ENCODE data around the gene TBC1D5.

The TBC1D5 gene

DNA sequence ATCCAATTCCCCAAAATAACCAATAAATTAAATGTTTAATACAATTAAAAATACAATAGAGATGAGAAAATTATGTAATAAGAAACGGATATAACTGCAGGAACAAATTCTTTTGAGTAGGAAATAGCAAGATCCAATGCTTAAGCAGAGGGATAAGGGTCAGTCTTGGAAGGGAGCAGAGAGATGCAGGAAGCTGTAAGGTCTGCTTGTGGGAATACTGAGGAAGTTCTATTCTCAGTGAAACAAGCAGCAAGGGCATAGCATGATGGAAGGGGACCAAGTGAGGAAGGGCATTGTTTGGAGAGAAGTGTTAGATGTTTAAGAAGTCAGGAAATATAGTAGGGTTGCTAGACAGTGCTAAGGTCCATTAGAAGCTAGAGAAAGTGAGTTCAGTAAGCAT is 409.0 kb downstream of the TBC1D5 start:
- no peak for DNase-seq

DNA sequence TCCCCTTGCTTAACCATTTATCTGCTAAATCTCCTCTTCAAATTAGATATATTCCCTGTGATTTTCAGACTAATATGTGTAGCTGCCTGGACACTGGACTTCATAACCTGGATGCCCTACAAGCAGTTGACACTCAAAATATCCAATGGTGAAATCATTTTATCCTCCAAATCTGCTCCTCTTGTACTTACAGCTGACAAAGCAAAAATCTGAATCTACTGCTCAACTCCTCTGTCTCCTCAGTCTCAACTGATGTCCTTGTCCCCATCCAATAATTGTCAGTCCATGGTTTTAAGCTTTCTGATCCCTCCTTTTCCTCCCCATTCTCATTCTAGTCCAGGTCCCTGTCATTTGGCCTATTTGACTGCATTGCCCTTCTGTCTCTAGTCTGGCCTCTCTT is 411.8 kb downstream of the TBC1D5 start:
- no peak for DNase-seq

DNA sequence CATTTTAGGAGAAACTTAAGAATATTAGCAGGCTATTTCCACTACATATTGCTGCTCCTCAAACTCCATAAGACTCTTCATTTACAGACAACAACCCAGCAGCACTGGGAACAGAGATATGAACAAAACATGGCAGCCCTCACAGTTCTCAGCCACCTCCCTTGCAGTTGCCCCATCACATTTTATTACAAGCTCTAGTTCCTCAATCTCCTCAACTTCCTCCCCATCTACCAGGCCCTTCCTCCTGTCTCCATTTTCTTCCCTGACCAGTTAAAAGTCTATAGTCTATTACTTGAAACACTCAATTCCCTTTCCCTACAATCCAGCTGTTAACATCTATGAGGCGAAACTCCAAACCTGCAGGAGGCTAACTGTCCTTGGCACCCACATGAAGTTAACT is 412.5 kb downstream of the TBC1D5 start:
- DNase-seq: no peak

- DNase-seq: peak; percentile 10
Measured at GRCh38 chr3:17322106-17322793, 420.2 kb downstream of the TBC1D5 start.

DNA sequence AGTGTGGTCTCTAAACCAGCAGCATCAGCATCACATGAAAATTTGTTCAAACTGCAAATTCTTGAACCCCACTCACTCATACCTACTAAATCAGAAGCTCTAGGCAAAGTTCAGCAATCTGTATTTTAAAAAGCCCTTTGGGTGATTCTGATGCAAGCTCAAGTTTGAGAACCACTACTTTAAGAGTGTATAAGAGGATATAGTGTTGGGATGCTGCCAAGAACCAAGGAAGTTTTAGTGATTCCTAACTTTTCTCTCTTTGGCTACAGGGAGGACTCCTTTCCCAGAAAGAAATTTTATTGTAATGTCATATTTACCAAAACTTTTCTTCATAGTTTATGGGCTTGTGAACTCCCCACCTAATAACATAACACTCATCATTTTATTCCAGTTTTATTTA is 422.2 kb downstream of the TBC1D5 start:
- no peak for DNase-seq

- no peak for DNase-seq
Measured at GRCh38 chr3:17315897-17316296, 426.5 kb downstream of the TBC1D5 start.

DNA sequence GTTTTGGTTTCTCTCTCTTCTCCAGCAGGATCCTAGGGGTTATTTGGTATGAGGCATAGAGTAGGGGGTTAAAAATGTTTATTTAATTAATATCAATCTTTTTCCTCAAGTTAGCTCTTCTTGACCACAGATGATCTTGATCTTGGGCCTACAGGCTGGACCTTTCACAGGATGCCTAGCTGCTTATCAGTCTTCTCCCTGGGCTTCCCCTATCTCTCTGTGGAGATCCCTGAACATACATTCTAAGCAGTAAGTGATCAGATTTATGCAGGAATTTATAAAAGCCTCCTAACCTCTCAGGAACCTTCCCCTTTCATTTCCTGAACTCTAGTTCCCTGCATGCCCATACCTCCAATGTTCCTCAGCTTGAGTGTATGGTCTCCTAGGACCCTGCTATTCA is 428.3 kb downstream of the TBC1D5 start:
- no peak for DNase-seq

GRCh38 chr3:17313746-17314145 is 428.7 kb downstream of the TBC1D5 start:
- DNase-seq: no peak

GRCh38 chr3:17310983-17311382 is 431.4 kb downstream of the TBC1D5 start:
- no peak for DNase-seq

GRCh38 chr3:17307887-17308286 is 434.5 kb downstream of the TBC1D5 start:
- DNase-seq: no peak

DNA sequence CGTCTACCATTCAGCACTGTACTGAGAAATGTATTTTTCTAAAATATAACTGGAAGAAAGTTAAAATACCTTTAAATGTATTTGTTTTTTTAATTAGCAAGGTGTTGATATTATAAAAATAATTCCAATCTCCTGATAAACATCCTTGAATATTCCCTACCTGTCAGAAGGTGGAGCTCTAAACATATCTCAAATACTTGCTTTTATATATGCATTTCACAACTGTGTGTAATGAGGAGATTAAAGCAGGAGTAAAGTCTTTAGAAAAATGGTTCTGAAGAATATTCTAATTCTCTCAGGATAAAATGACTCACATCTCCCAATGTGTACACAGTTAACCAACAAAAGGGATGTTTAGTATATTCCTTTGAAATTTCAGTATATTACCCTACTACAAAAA is 434.9 kb downstream of the TBC1D5 start:
- DNase-seq: no peak

- DNase-seq: no peak
Measured at GRCh38 chr3:17304969-17305368, 437.5 kb downstream of the TBC1D5 start.

DNA sequence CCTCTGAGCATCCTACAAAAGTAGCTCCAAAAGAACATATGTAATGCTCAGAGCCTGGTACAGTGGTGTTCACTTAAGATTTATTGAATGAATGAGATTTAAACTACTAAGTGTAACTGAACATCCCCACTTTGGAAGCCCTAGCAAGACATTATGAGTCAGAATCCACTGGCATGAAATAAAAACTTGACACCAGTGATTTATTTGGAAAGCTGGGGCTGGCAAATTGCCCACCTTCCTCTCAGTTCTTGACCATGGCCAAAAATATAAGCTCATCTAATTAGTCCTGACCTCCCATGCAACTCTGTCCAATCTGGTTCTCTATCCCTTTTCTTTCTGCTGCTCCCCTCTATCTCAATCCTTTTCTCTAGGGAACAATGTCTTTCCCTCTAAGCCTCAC is 439.7 kb downstream of the TBC1D5 start:
- DNase-seq: no peak

DNA sequence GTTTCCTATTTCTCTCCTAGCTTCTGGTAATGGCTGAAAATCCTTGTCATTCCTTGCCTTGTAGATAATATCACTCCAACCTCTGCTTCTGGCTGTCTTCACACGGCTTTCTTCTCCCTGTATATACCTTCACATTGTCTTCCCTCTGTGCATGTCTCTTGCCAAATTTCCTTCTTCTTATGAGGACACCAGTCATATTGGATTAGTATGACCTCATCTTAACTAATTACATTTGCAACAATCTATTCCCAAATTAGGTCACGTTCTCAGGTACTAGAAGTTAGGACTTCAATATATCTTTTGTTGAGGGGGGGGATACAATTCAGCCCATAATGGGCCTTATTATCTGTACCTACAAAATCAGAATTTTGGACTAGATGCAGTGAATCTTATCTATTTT is 440.3 kb downstream of the TBC1D5 start:
- DNase-seq: no peak

DNA sequence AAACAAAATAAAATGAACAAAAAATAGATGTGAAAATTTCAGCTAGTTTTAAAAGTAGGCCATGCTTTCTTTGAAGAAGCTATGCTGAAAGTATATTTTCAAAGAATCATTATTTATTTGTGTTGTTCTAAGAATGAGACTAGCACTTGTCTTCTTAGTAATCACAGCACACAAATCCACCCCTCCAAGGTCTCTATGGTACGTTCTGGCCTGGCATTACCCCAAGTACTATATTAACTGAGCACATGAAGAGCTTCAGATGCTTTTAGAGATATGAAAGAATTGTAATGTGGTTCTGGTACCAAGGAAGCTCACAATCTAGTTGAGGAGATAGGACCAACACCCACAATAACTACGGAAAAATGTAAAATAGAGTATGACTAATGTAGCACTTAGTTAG is 441.2 kb downstream of the TBC1D5 start:
- no peak for DNase-seq

DNA sequence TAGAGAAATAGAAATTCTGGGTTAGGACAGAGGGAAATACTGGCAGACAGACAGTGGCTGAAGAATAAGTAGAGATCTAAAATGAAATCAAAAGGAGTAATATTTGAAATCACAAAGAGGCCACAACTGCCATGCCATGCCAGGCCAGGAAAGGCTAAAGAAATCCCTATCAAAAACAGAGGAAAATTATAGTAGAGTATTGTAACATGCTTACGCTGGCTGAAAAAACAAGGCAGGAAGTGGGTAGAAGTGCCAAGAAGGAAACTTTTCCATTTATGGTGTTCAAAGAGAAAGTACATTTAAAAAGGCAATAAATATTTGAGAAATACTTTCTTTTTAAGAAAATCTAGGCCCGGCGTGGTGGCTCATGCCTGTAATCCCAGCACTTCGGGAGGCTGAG is 442.0 kb downstream of the TBC1D5 start:
- peak; percentile 18 for DNase-seq

- no peak for DNase-seq
Measured at GRCh38 chr3:17298038-17298437, 444.4 kb downstream of the TBC1D5 start.

- DNase-seq: no peak
Measured at GRCh38 chr3:17292556-17292955, 449.9 kb downstream of the TBC1D5 start.

- DNase-seq: no peak
Measured at GRCh38 chr3:17290894-17291293, 451.5 kb downstream of the TBC1D5 start.

DNA sequence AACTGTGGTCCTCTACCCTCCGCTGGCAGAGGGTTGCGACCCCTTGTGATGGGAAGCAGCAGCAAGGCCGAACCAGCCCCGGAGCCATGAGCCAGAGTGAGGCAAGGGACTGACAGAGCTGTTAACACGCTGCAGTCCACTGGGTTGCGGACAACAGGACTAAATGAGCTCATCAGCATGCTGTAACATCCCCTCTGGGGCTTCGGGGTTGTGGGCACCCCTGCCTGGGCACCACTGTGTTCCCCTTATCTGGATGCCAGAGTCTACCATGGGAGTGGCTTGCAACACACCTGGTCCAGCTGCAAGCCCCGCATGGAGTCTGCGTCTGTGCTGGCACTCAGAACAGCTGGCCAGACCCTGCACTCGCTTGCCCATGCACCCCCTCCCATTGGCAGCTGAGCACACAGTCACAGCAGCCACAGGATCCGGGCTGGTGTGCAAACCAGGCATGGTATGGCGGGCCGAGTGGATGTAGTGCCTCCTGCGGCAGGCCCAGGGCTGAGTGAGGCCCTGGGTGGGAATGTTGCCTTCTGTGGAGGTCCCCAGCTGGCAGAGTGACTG is 453.5 kb downstream of the TBC1D5 start:
- no peak for DNase-seq

DNA sequence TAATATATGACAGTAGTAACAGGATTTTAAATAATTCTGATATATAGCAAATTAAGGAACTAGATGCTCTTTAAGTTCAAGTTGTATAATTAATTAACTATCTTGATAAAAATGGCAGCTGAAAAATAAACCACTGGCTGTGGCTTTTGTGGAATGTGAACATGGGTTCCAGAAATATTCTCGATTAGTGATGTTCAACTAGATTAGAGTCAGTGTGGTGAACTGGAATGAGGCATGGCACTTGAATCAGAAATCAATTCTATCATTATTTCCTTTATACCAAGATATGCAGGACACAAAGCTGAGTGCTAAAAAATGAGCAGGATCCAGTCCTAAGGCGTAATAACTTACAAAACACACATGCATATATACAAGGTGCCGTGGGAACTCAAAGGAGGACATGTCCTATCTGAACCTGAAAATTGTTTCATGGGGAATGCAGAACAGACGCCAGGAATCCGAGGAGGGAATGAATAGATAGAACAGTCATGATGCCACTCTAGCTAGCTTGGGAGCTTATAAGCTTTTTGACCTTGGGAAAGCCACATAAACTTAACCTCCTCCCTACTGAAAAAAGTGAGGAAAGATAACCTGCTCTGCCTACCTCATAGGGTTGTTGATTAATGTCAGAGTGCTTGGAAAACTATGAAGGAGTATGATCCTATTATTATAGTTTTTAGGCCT is 455.3 kb downstream of the TBC1D5 start:
- DNase-seq: no peak

DNA sequence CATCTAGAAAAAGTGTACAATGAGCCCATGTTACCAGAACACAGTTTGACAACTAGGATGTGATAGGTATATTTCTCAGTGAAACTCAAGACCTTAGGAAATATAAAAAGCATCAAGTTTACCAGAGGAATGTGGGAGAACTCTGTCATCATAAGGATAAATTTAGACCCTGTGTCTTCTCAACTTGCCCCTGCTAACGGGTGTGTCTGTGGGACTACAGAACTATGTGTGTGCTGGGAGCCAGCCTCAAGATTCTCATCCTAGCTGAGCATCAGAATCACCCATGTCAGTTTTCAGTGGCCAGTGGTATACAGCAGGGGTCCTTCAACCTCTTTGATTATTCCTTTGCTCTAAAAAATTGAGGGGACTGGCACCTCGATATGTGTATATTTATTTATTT is 464.4 kb downstream of the TBC1D5 start:
- DNase-seq: no peak

GRCh38 chr3:17266846-17267245 is 475.6 kb downstream of the TBC1D5 start:
- no peak for DNase-seq

- no peak for DNase-seq
Measured at GRCh38 chr3:17261627-17262369, 480.6 kb downstream of the TBC1D5 start.

Measured in CD4-positive, alpha-beta T cell treated with Interleukin-17A for 1 hour (primary cell).